GM12892 (cell line): Measurements from ENCODE around the gene KCNMA1.

ENCODE experiments used
- DNase-seq: peaks from one replicate; pipeline ENCODE4 v3.0.0; 2011; ENCODE audit not compliant: insufficient read length
- FAIRE-seq: peaks from 2 replicates; lab custom pipeline; 2011; peaks lifted over from hg19 to GRCh38; lab: Jason Lieb, UNC
- POLR2A ChIP-seq: IDR thresholded peaks from 2 replicates; pipeline ENCODE4 v1.6.1; 2011; ENCODE audit warnings: low read depth, low read length, control low read depth
- POLR2AphosphoS5 ChIP-seq: IDR thresholded peaks from 2 replicates; pipeline ENCODE4 v1.6.1; 2011; ENCODE audit warnings: low read depth, low read length, control low read depth
- TAF1 ChIP-seq: IDR thresholded peaks from 2 replicates; pipeline ENCODE4 v1.6.1; 2011; ENCODE audit warnings: low read depth, mild to moderate bottlenecking, control low read depth, low read length, borderline replicate concordance

KCNMA1 gene

GRCh38 chr10:77377678-77378352, 259.8 kb downstream of the KCNMA1 start:
- TF ChIP-seq TAF1 (no peak), POLR2AphosphoS5 (no peak), POLR2A (no peak)
- FAIRE-seq, result no peak

GRCh38 chr10:77377034-77377433, 260.6 kb downstream of the KCNMA1 start:
- peak; percentile 53 for FAIRE-seq
- TF ChIP-seq POLR2A, result no peak
- TF ChIP-seq POLR2AphosphoS5, result no peak
- no peak for DNase-seq

More at GRCh38 chr10:77377678-77378352, 259.8 kb downstream of the KCNMA1 start:
- no peak for DNase-seq

- TF ChIP-seq POLR2A, result no peak
- TF ChIP-seq TAF1, result no peak
- no peak for TF ChIP-seq POLR2AphosphoS5
- no peak for FAIRE-seq
Measured at GRCh38 chr10:77374189-77374656, 263.4 kb downstream of the KCNMA1 start.

GRCh38 chr10:77371848-77372799, 265.5 kb downstream of the KCNMA1 start:
- TF ChIP-seq POLR2A (no peak), TAF1 (no peak), POLR2AphosphoS5 (no peak)
- no peak for FAIRE-seq
- no peak for DNase-seq

More at GRCh38 chr10:77374189-77374656, 263.4 kb downstream of the KCNMA1 start:
- no peak for DNase-seq

- DNase-seq (no peak), FAIRE-seq (no peak)
- no peak for TF ChIP-seq TAF1
- no peak for TF ChIP-seq POLR2A
- no peak for TF ChIP-seq POLR2AphosphoS5
Measured at GRCh38 chr10:77371421-77371820, 266.2 kb downstream of the KCNMA1 start.

GRCh38 chr10:77368006-77368405, 269.6 kb downstream of the KCNMA1 start:
- DNase-seq, result no peak
- TF ChIP-seq TAF1, result no peak
- TF ChIP-seq POLR2AphosphoS5, result no peak
- no peak for FAIRE-seq

- TF ChIP-seq POLR2AphosphoS5 (no peak), POLR2A (no peak), TAF1 (no peak)
- FAIRE-seq (no peak), DNase-seq (no peak)
Measured at GRCh38 chr10:77363210-77363609, 274.4 kb downstream of the KCNMA1 start.

- TF ChIP-seq TAF1 (no peak), POLR2AphosphoS5 (no peak), POLR2A (no peak)
- DNase-seq, result no peak
- no peak for FAIRE-seq
Measured at GRCh38 chr10:77361831-77362230, 275.8 kb downstream of the KCNMA1 start.

GRCh38 chr10:77361426-77361825, 276.2 kb downstream of the KCNMA1 start:
- DNase-seq (no peak), FAIRE-seq (no peak)
- TF ChIP-seq POLR2AphosphoS5 (no peak), POLR2A (no peak), TAF1 (no peak)

- peak; percentile 33 for FAIRE-seq
- no peak for DNase-seq
- TF ChIP-seq TAF1, result no peak
- no peak for TF ChIP-seq POLR2AphosphoS5
- TF ChIP-seq POLR2A, result no peak
Measured at GRCh38 chr10:77360835-77361234, 276.8 kb downstream of the KCNMA1 start.

GRCh38 chr10:77359950-77360520, 277.6 kb downstream of the KCNMA1 start:
- DNase-seq, result no peak
- FAIRE-seq, result no peak
- TF ChIP-seq POLR2A, result no peak
- no peak for TF ChIP-seq POLR2AphosphoS5
- TF ChIP-seq TAF1, result no peak

- TF ChIP-seq POLR2A (no peak), POLR2AphosphoS5 (no peak), TAF1 (no peak)
- peak; percentile 71 for FAIRE-seq
- no peak for DNase-seq
Measured at GRCh38 chr10:77359287-77359691, 278.3 kb downstream of the KCNMA1 start.
